GM21786 (cell line): ENCODE data around the gene HRH2.
"Not testable (repeated sequence)": the region's sequence is repeated elsewhere in the genome, so short reads cannot be mapped to it uniquely, and the experiment has no call there.

Experiments
- ATAC-seq: cut with Tn5 transposase; IDR thresholded peaks from one replicate; pipeline ENCODE4 v1.9.1; 2021; ENCODE audit not compliant: unreplicated experiment

The HRH2 gene, protein sequence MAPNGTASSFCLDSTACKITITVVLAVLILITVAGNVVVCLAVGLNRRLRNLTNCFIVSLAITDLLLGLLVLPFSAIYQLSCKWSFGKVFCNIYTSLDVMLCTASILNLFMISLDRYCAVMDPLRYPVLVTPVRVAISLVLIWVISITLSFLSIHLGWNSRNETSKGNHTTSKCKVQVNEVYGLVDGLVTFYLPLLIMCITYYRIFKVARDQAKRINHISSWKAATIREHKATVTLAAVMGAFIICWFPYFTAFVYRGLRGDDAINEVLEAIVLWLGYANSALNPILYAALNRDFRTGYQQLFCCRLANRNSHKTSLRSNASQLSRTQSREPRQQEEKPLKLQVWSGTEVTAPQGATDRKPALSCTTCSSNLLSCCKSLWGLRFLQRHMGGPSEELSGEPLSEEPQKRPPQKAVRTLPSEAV

DNA sequence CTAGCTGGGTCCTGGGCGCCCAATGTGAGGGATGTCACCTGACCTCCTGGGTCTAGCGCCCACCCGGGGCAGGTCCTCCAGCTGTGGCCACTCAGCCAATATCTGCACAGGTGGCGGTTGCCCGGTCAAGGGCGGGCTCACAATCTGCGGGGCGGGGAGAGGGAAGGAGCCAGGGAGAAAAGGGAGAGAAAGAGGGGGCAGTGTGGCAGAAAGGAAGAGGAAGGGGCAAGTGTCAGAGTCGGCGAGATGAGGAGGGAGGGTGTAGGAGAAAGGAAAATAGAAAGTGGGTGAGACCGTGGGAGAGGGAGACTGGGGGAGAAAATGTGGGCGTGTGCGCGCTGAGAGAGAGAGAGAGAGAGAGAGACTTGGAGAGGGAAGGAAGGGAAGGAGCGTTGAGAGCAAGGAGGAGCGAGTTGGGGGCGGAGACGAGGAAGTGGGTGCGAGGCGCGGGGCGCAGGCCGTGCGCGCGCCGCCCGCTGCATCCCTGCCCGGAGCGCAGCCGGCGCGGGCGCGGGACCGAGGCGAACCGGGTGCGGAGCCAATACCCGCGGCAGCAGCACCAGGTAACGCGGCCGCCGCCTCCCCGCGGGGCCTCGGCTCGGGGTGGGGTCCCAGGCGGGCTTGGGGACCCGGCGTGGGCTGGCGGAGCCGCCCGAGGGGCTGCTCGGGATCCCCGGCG lies at the start of gene HRH2:
TSS of gene HRH2 (plus strand) at position 479 of the 679 bp plus-strand sequence. CDS start 25,163 bp downstream, outside the sequence.
- no peak for ATAC-seq

DNA sequence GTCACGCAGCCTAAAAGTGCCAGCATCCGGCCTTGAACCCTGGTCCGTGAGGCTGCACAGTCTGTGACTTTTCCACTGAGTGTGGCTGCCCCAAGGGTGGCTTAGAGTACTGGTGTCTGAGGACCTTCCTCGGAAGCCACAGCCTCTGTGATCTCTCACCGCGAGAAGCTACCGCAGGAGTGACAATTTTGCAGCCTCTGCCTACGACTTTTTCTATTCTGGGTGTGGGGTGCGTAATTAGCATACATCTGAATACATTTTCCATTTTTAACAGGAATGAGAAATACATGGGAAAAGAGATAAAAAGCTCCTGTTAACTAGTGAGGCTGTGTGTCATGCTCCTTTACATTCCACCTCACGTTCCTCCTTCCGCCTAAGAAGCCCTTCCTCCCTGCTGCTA lies 48.3 kb upstream of the HRH2 start:
- no peak for ATAC-seq

DNA sequence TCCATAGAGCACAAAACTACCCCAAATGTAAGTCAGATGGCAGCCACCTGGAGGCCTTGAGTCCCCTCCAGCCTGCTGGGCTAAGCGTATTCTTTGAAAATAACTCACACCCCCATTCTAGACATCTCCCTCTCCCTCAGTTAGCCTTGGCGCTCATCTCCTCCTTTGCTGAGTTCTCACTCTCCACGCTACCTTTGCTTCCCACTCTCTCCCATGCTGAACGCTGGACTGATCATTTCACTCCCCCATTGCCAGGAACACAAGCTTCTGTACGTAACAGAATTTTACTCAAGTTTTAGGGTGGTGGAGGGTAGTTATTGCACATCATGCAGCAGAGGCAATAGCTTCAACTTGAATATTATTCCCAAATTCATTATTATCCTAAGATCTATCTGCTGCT lies 47.5 kb upstream of the HRH2 start:
- ATAC-seq, result no peak

DNA sequence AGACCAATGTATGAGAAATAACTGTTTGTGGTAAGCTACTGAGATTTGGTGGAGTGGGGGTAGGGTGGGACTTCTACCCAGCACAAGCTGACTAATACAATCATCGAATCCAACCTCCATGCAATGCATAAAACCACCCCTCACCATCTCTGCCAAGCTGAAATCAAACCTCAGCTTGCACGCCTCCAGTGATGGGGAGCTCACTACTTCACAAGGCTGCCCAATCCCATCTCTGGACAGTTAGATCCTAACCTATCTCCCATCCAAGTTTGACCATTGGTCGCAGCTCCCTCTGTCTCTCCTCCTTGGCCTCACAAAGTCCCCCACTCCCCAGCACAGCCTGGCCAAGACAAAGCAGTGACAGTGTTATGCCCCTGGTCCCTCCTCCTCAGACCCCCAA lies 47.0 kb upstream of the HRH2 start:
- no peak for ATAC-seq

DNA sequence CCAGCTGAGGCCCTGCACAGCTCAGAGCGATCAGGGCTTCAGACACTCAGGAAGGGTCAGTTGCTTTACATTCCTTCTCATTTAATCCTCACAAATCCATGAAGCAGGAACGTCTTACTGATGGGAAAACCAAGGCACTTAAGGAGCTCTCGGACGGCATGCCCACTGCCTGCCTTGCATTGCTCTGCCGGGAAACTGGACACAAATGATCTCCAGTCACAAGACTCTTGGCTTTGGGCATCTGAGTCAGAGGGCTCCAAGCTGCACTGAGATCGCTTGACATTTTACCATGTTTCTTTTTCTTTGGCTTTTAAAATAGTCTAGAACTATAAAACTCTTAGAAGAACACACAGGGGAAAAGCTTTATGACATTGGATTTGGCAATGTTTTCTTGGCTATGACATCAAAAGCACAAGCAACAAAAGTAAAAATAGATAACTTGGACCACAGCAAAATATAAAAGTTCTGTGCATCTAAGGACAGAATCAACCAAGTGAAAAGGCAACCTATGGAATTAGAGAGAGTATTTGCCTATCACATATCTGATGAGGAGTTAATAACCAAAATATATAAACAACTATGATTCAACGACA lies 43.6 kb upstream of the HRH2 start:
- no peak for ATAC-seq

DNA sequence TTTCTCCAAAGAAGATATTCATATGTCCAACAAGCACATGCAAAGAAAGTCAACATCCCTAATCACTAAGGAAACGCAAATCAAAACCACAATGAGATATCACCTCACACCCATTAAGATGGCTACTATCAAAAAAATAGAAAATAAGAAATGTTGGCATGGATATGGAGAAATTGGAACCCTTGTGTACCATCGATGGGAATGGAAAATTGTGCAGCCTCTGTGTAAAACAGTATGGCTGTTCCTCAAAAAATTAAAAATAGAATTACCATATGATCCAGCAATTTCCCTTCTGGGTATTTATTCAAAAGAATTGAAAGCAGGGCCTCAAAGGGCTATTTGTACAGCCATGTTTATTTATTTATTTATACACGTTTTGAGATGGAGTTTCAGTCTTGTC lies 43.0 kb upstream of the HRH2 start:
- ATAC-seq, result no peak

DNA sequence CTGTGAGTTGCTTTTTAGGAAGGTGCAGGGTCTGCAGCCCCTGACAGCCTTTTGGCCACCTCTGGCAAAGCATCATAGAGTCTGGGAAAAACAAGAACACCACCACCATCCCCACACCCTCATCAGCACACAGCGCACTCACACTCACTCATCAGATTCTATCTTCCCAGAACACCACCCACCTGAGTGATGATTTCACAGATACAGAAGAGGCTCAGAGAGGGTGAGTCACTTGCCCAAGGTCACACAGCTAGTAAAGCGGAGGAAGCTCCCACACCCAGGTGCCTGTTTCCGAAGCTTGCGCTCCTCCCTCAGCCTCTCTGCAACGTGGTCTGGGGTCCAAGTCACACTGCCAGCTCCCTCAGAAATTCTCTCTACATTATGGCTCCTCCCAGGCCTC lies 41.8 kb upstream of the HRH2 start:
- ATAC-seq, result no peak

DNA sequence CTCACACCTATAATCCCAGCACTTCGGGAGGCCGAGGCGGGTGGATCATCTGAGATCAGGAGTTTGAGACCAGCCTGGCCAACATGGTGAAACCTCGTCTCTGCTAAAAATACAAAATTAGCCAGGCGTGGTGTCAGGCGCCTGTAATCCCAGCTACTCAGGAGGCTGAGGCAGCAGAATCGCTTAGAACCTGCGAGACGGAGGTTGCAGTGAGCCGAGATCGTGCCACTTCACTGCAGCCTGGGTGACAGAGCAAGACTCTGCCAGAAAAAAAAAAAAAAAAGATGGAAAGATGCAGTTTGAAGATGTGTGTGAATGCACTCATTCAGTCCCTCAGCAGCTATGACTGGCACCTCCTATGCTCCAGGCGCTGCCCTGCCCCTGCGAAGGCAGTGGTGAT lies 41.3 kb upstream of the HRH2 start:
- not testable (repeated sequence) for ATAC-seq

DNA sequence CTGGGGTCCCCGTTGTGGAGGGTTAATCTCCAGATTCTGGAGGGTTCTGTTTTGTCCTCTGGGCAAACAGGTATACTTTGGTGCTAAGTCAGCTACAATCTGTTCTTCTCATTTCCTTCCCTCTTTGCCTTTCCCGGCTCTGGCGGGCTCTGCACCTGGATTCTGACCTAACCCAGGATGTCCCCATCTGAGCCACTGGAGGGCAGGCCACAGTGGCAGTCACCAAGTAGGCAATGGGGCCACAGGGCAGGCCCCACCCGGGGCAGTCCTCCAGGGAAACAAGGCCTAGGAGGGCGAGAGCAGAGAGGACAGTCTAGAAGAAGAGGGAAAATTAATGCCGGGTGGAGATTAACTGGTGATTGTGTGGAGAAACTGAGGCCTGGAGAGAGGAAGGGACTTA lies 40.4 kb upstream of the HRH2 start:
- ATAC-seq, result no peak

DNA sequence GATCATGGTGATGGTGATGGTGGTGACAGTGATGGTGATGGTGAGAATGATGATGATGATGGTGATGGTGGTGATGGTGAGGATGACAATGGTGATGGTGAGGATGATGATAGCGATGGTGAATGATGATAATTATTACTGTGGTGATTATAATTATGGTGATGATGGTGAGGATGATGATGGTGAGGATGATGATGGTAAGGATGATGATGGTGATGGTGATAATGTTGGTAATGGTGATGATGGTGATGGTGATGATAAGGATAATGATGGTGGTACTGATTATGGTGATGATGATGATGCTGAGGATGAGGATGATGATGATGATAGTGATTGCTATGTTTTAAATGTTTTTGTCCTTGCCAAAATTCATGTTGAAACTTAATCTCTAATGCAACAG lies 37.3 kb upstream of the HRH2 start:
- no peak for ATAC-seq

DNA sequence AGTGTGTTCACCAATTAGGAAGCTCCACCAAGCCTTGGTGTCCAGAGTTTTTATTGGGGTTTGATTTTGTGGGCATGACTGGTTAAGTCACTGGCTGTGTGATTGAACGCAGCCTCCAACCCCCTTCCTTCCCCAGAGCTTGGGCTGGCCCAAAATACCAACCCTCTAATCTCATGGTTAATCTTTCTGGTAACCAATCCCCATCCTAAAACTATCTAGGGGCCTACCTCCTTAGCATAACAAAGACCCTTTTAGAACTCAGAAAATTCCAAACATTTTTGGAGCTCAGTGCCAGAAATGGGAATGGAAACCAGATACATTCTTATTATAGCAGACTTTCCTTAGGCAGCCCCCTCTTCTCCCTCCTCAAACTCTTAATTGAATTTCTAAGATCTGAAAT lies 35.9 kb upstream of the HRH2 start:
- no peak for ATAC-seq

DNA sequence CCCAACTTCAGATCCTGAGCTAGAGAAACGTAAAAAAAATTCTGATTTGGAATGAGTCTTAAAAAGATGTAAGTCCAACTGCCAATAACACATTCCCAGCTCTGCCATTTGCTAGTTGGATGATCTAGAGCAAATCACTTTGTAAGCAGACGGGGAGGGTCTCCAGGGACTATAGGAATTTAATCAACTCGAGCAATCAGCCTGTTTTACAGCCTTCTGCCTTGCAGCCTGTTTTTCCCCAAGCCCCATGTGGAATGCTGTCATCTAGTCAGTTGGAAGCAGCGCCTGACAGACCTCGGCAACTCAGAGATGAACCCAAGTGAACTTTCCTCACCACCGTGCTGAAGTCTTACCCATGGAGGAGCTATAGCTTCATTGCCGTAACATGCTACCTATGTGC lies 34.8 kb upstream of the HRH2 start:
- ATAC-seq, result no peak

DNA sequence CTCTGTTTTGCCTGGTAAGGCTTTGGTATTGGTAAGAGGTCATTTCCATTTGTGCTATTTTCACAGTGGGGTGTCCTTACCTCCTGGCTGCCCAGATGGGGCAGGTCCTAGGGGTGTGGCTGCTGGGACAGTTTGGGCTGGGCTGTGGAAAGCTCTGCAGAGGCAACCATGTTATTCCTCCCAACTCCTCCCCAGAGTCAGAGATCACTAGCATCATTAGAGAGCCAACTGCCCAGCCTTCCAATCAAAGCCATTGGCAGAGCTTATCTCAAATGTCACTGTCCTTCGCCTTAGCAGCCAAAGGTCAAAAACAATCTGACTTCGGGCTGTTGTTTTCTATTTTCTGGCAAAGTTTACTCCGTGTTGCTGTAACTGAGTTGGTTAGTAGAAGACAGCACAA lies 33.6 kb upstream of the HRH2 start:
- no peak for ATAC-seq

DNA sequence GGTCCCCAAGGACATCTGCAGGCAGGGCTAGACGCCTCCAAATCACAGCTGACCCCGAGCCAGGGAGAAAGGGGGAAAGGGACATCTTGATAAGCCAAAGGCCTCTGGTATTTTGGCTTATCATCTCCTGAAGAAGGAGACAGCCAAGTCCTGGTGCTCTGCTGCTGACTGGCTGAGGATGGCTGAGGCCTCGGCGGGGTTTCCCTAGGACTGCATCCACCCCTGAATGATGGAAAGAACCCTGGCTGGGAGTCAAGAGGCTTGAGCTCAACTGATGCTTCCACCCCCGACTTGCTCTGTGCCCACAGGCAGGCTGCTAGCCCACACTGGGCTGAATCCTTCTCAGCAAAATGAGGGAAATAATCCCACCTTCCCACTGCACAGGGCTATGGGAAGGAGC lies 30.9 kb upstream of the HRH2 start:
- ATAC-seq, result no peak

DNA sequence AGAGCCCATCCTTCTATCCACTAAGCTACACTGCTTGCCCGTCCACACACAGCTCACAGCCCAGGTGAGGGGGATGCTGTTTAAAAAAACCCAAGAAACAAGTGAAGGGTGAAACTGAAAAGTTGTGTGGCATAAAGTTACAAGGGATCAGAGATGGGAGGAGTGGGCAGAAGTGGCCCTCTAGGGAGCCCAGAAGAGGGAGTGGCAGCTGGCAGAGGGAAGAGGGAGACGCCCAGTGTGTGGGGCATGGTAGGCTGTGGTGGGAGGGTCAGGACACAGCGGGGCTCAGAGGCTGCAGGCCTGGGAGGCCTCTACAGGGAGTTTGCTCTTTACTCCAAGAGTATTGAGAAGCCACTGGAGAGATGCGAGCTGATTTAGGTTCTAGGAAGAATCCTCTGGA lies 30.1 kb upstream of the HRH2 start:
- no peak for ATAC-seq

DNA sequence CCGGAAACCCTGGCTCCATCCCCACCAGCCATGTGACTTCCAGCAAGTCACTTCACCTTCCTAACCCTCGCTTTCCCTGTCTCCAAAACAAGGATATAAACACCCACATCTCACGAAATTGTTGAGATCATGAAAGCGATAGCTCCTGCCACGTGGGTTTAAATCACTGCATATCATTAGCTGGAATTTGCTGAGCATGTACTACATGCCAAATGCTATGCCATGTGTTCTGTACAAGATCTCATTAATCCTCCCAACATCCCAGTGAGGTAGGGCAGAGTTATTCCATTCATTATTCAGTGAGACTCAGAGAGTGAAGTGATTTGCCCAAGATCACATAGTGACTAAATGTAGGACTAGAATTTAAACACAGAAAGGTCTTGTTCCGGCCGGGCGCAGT lies 29.2 kb upstream of the HRH2 start:
- no peak for ATAC-seq

DNA sequence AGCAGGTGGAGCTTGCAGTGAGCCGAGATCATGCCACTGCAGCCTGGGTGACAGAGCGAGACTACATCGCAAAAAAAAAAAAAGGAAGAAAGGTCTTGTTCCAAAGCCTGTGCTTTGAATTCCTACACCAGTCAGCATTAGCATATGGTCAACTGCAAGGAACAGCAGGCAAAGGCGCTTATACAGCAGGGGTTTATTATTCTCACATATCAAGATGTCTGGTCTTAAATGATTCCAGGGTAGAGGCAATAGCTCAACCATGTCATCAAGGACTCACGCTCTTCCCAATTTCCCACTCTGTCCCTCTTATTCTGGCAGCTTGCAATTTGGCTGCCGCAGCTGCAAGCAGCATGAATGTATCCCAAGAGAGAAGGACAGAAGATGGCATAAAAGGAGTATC lies 28.6 kb upstream of the HRH2 start:
- no peak for ATAC-seq

DNA sequence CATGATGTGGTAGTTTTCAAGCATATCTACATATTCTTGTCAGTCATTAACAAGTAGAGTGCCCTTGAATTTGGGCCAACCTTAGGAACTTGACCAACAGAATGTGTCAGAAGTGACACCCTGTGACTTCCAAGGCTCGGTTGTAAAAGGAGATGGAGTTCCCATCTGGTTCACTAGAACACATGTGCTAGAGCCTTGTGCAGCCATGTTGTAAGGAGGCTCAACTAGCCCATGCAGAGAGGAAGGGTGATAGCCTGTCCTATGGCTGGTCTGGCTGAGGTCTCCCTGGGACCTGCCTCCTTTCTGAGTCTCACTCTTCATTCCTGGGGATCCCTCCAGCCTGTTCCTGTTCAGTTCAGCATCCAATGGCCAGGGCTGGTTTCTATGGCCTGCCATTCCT lies 28.1 kb upstream of the HRH2 start:
- no peak for ATAC-seq

DNA sequence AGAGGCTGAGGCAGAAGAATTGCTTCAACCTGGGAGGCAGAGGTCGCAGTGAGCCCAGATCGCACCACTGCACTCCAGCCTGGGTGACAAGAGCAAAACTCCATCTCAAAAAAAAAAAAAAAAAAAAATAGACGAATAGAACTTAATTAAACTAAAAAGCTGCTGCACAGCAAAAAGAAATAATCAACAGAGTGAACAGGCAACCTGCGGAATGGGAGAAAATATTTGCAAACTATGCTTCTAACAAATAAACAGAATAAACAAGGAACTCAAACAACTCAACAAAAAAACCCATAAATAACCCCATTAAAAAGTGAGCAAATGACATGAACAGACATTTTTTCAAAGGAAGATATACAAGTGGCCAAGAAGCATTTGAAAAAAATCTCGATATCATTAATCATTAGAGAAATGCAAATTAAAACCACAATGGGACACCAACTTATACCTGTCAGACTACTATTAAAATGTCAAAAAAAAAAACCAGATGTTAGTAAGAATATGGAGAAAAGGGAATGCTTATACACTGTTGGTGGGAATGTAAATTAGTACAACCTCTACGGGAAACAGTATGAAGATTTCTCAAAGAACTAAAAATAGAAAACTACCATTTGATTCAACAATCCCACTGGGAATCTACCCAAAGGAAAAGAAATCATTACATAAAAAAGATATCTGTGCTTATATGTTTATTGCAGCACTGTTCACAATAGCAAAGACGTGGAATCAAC lies 21.9 kb upstream of the HRH2 start:
- no peak for ATAC-seq

DNA sequence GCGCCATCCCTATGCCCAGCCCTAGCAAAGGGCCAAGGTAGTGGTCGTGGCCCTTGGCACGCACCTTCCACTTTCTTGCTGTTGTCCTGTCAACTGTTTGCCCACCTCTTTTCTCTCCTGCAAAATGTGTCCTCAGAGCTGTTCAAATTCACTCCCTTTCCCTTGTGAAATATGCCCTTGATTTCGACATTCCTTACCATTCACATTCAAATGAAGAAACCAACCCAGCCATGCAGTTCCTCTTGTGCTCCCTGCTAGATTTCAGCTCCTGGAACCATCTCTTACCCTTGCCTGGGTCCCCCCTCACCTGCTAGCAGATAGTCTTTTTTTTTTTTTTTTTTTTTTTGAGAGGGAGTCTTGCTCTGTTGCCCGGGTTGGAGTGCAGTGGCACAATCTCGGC lies 19.6 kb upstream of the HRH2 start:
- no peak for ATAC-seq

DNA sequence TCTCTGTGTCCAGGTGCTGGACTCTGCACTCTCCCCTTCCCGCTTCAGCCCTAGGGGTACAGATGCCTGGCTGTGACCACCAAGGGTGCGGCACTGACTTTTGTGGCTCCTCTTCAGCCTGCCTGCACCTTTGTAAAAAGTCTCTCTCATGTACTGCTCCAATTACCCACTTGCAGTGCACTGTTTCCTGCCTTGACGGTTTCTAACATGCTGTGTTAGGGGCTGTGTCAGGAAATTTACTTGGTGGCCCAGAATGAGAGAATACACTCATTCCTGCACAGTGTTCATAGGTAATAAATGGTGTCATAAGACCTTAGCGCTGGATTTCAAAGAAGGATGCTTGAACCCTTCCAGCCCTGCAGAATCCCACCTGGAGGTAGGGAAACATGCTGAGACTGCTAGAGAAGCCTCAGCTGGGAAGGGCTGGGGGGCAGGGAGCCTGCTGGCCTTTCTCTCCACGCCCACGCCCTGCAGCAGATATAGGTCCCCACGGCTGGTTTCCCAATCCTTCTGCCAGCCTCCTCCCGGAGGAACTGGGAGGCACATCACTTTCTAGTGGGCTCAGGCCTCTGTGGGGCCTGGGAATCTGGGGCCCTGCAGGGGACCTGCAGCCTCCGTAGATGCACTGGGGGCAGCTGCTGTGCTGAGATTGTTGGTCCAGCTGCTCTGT lies 17.6 kb upstream of the HRH2 start:
- ATAC-seq, result no peak
